Prostate gland (tissue), 2 donors: ENCODE results near the gene REV3L. TPM values are rescaled to one million over a fixed set of nuclear protein-coding genes. Genes with fewer than 3 reads are reported as not detected.
A peak's percentile ranks its signal among the peaks of the same experiment; 100 is the strongest.

Source experiments
- DNase-seq: peaks from one replicate; pipeline ENCODE4 v3.0.0-alpha.2; 2019; ENCODE audit warnings: low spot score
- H3K27ac ChIP-seq, 2 donors: fragments of 200-600 bp; sonication (generic); 2 replicates each; pipeline ENCODE4 v1.5.1; 2017 to 2019
- H3K27me3 ChIP-seq: fragments of 200-600 bp; sonication (generic); replicated peaks from 2 replicates; pipeline ENCODE4 v1.5.1; 2019; ENCODE audit not compliant: insufficient read depth
- H3K36me3 ChIP-seq, 2 donors: fragments of 200-600 bp; sonication (generic); 1 replicate in 1 of 2; 2 replicates in 1 of 2; pipeline versions ENCODE4 v1.5.1 to v1.8.1; 2017 to 2019
- H3K4me1 ChIP-seq: fragments of 200-600 bp; sonication (generic); replicated peaks from 2 replicates; pipeline ENCODE4 v1.5.1; 2019
- H3K4me3 ChIP-seq, 2 donors: fragments of 200-600 bp; sonication (generic); 2 replicates each; pipeline ENCODE4 v1.5.1; 2017 to 2019
- H3K9me3 ChIP-seq: fragments of 200-600 bp; sonication (generic); 2 replicates; pipeline ENCODE4 v1.5.1; 2017
- POLR2A ChIP-seq: fragments of 450-650 bp; IDR thresholded peaks from one replicate; pipeline ENCODE4 v1.6.1; 2016; ENCODE audit warnings: antibody characterized with exemption, mild to moderate bottlenecking
- POLR2AphosphoS5 ChIP-seq: sonication (generic); formaldehyde crosslinking; IDR thresholded peaks from one replicate; pipeline ENCODE4 v1.6.1; 2017; ENCODE audit warnings: antibody characterized with exemption
- WGBS: methylation state at CpG from one replicate; pipeline ENCODE4 v1.1.5; 2018; 5-methylcytosine and 5-hydroxymethylcytosine counted together
- intact Hi-C: fragments of 100-400 bp; cut with DNase I; formaldehyde crosslinking; loops from one replicate; pipeline ENCODE4 v1.14.2; 2022
- total RNA-seq, 2 donors: library from RNA; depleted of rRNA; stranded (reverse); fragments of >200 nt; gene quantifications; one replicate each; pipeline ENCODE4 v1.1.0, GENCODE V29; 2016
- TF ChIP-seq, protein P1 (sequence below), 4 experiments: fragments of 200-600 bp in 2 of 4; fragments of 450-650 bp in 2 of 4; sonication (generic) in 2 of 4; IDR thresholded peaks; 1 replicate in 3 of 4; 2 replicates in 1 of 4; pipeline ENCODE4 v1.5.1; 2016 to 2019; ENCODE audit warnings: antibody characterized with exemption in 4 of 4, mild to moderate bottlenecking in 2 of 4, moderate library complexity in 2 of 4

Gene REV3L
- total RNA-seq, 2 donors from 2014 or later = 20.0 to 44.2 TPM

DNA sequence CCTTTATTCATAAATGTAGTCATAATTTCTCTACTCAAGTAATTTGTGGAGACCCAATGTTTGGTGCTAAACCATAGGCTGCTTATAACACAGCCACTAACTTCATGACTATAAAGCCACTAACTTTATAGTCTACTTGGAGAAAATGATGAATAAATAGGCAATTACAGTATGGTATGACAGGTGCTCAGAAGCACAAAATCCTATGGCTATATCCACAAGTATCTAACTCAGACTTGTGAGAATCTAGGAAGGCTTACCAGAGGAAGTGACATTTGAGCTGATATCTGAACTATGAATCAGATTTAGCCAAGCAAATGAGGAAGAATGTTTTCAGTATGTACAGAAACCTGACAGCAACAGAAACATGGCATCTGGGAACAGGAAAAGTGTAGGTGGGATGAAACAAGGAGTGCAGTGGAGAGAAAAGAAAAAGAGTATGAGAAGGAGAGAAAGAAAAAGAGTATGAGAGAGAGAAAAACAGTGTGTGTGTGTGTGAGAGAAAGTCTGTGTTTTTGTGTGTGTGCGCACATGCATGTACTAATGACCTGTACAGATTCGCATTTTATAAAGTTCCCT lies 59.9 kb downstream of the REV3L start:
- Histone ChIP-seq H3K9me3 (no peaks in the 10 kb centered on the region), H3K4me1 (no peaks in the 10 kb centered on the region), H3K27ac (no peak overlapping the region), H3K4me3 (no peak overlapping the region), H3K36me3 (no peaks in the 10 kb centered on the region), H3K27me3 (no peaks in the 10 kb centered on the region)
- TF ChIP-seq, protein P1, sequence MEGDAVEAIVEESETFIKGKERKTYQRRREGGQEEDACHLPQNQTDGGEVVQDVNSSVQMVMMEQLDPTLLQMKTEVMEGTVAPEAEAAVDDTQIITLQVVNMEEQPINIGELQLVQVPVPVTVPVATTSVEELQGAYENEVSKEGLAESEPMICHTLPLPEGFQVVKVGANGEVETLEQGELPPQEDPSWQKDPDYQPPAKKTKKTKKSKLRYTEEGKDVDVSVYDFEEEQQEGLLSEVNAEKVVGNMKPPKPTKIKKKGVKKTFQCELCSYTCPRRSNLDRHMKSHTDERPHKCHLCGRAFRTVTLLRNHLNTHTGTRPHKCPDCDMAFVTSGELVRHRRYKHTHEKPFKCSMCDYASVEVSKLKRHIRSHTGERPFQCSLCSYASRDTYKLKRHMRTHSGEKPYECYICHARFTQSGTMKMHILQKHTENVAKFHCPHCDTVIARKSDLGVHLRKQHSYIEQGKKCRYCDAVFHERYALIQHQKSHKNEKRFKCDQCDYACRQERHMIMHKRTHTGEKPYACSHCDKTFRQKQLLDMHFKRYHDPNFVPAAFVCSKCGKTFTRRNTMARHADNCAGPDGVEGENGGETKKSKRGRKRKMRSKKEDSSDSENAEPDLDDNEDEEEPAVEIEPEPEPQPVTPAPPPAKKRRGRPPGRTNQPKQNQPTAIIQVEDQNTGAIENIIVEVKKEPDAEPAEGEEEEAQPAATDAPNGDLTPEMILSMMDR (IDR thresholded peaks at IDR 0.05) = no peak
- TF ChIP-seq POLR2AphosphoS5 = no peak
- TF ChIP-seq POLR2A = no peak
- no peak for DNase-seq
- WGBS = 48% methylated on average over 2 of the region's 2 CpGs
- intact Hi-C loops = loop anchor here (5.0 kb wide), 1 partner anchor 54 kb away; no protein-coding TSS in a partner anchor

GRCh38 chr6:111418971-111419693 lies 63.9 kb downstream of the REV3L start:
- H3K4me3 ChIP-seq = no peak overlapping the region
- TF ChIP-seq POLR2A (no peak), POLR2AphosphoS5 (no peak)
- TF ChIP-seq, protein P1 (IDR thresholded peaks at IDR 0.05) = no peak
- H3K4me1 ChIP-seq = no peaks in the 10 kb centered on the region
- 72% methylated on average over 5 of the region's 5 CpGs for WGBS
- no peak for DNase-seq
- H3K9me3 ChIP-seq = no peaks in the 10 kb centered on the region
- H3K27me3 ChIP-seq = no peaks in the 10 kb centered on the region
- H3K27ac ChIP-seq = no peak overlapping the region
- intact Hi-C loops = no loop called here
- no peaks in the 10 kb centered on the region for H3K36me3 ChIP-seq

GRCh38 chr6:111417946-111418345 lies 65.1 kb downstream of the REV3L start:
- Histone ChIP-seq H3K27ac (peak overlapping the region in 1 of 2 donors; percentile 45), H3K4me3 (no peak overlapping the region), H3K36me3 (no peaks in the 10 kb centered on the region), H3K4me1 (no peaks in the 10 kb centered on the region), H3K27me3 (no peaks in the 10 kb centered on the region), H3K9me3 (no peaks in the 10 kb centered on the region)
- intact Hi-C loops = no loop called here
- TF ChIP-seq, protein P1 (IDR thresholded peaks at IDR 0.05) = no peak
- DNase-seq = no peak

DNA sequence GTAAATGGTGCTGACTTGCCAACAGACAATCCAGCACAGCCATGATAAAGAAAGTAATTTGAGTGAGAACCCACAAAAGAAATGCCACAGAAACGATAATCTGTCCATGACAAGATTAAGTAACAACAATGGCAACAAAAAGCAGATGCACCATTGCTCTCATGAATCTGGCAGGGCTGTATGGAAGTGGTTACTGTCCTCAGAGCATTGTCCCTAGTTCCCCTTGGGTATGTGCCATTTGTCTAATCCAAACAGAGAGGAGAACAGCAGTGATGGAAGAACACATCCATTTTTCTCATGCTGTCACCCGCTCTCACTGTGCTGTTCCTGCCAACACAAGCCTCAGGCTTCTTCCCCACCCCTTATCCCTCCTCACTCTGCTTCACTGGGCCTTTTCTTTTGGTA lies 65.8 kb downstream of the REV3L start:
- no peaks in the 10 kb centered on the region for H3K9me3 ChIP-seq
- intact Hi-C loops = no loop called here
- WGBS = 8% methylated on average over 2 of the region's 2 CpGs
- no peaks in the 10 kb centered on the region for H3K4me1 ChIP-seq
- no peaks in the 10 kb centered on the region for H3K27me3 ChIP-seq
- TF ChIP-seq POLR2AphosphoS5 (peak; percentile 5), POLR2A (no peak)
- peak; percentile 28 for DNase-seq
- H3K27ac ChIP-seq = peak overlapping the region in 1 of 2 donors; percentile 45
- H3K4me3 ChIP-seq = no peak overlapping the region
- H3K36me3 ChIP-seq = no peaks in the 10 kb centered on the region

GRCh38 chr6:111416529-111416928 lies 66.5 kb downstream of the REV3L start:
- intact Hi-C loops = no loop called here
- TF ChIP-seq POLR2AphosphoS5 (no peak), POLR2A (no peak)
- TF ChIP-seq, protein P1 (IDR thresholded peaks at IDR 0.05) = no peak
- no peaks in the 10 kb centered on the region for H3K4me1 ChIP-seq

More at GRCh38 chr6:111416529-111416928, 66.5 kb downstream of the REV3L start:
- Histone ChIP-seq H3K4me3 (no peak overlapping the region), H3K9me3 (no peaks in the 10 kb centered on the region), H3K27me3 (no peaks in the 10 kb centered on the region), H3K27ac (no peak overlapping the region), H3K36me3 (no peaks in the 10 kb centered on the region)
- DNase-seq = no peak
